Lower leg skin (tissue), 3 donors: Measurements from ENCODE around the gene DMD.

ENCODE experiments used
- POLR2A ChIP-seq, 2 donors: fragments of 450-650 bp; IDR thresholded peaks; one replicate each; pipeline ENCODE4 v1.6.1; 2016 to 2017; ENCODE audit warnings: antibody characterized with exemption in 2 of 2, mild to moderate bottlenecking in 1 of 2, moderate library complexity in 1 of 2
- TF ChIP-seq, protein P1 (sequence below), 3 donors: fragments of 450-650 bp; IDR thresholded peaks; one replicate each; pipeline ENCODE4 v1.5.1; 2016; ENCODE audit warnings: antibody characterized with exemption in 3 of 3, mild to moderate bottlenecking in 3 of 3, moderate library complexity in 2 of 3

DNA sequence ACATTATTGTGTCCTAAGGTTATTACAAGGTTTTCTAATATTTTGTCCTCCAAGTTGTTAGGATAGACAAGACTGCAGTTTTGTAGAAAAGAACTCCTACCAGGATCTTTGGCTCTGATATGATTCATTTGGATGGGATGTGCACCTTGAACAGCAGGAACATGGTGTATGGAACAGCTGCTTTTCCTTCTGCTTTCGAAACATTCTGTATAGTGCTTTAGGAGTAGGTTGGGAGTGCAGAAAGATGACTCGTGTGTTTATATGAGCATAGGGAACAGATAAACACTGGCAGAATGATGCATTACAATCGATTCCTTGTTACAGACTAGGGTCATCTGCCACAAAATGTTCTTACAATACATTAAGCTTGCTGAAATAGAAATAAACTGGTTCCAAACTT lies 790.1 kb downstream of the DMD start:
- TF ChIP-seq, protein P1, sequence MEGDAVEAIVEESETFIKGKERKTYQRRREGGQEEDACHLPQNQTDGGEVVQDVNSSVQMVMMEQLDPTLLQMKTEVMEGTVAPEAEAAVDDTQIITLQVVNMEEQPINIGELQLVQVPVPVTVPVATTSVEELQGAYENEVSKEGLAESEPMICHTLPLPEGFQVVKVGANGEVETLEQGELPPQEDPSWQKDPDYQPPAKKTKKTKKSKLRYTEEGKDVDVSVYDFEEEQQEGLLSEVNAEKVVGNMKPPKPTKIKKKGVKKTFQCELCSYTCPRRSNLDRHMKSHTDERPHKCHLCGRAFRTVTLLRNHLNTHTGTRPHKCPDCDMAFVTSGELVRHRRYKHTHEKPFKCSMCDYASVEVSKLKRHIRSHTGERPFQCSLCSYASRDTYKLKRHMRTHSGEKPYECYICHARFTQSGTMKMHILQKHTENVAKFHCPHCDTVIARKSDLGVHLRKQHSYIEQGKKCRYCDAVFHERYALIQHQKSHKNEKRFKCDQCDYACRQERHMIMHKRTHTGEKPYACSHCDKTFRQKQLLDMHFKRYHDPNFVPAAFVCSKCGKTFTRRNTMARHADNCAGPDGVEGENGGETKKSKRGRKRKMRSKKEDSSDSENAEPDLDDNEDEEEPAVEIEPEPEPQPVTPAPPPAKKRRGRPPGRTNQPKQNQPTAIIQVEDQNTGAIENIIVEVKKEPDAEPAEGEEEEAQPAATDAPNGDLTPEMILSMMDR (IDR thresholded peaks at IDR 0.05): no peak
- no peak for TF ChIP-seq POLR2A (IDR thresholded peaks at IDR 0.05)
